Measurements from ENCODE around the gene ITGA11.

Gene ITGA11

DNA sequence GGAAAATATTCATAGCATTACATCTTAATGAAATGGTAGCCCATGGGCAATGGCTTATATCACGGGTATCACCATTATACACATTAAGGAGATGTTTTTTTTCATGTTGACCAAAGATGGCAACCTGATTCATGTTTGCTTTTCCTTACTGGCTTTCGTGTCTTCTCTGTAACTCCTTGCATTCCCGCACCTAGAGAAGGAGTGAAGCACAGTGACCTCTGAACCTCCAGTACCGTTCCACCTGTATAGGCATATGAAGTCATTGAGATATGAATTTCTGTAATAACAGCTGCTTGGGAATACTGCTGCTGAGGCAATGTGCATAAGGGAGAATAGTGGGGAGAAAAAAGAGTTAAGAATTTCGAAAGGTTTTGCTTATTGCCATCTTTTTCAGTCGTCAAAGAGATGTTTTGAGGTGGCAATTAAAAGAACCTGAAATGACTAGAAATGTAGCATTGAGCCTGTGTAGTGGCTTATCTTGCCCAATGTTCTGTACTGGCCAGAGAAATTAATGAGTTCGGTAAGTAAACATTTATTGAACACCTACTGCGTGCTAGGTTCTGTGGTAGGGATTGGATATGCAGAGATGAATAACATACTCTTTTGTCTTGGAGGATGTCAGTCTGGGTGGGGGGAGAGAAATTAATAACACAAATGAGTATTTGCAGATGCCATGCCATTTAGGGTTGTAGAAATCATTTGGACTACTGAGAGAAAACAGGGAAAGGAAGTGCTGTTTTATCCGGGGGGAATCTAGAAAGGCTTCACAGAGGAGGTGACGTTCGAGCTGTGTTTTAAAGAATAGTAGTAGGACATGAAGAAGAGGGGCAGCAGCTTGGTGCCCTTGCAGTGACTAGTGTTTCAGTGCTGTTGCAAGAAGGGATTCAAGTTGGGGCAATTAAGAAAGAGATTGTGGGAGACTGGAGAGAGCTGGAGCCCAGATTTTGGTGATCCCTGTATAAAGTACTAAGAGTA, 151.9 kb downstream of the ITGA11 start:
- no peak for DNase-seq

DNA sequence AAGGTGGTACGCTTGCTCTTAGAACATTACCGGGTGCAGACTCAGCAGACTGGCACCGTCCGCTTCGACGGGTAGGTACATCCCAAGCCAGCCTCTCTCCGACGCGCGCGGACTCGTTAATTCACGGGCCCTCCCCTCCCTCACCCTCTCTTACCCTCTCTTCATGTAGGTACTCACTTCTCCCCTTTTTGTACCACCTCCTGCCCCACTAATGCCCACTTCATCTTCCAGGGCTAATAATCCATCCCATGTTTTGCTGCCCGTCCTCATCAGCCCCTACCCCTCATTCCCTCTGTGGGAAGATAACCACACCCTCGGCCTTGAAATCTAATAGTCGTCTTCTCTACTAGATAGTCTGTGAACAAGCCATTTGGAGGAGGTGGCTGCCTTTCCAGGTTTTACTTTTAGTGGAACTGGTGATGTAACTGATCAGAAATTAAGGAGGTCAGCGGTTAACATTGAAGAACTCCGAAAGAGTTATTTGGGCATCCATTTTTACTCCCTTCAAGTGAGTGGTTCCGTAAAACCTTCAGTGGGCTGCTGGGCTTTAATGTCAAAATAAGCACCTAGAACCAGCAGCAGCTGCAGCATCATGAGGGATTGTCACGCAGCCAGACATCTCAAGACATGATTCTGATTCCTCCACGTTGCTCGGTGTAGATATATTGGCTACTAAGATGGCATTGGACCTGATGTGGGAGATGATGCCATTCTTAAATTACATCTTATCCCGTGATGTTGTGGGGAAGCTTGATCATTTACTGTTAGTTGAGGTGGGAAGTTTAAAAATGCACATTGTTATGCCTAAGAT, 153.2 kb downstream of the ITGA11 start:
- DNase-seq, result peak; percentile 18

DNA sequence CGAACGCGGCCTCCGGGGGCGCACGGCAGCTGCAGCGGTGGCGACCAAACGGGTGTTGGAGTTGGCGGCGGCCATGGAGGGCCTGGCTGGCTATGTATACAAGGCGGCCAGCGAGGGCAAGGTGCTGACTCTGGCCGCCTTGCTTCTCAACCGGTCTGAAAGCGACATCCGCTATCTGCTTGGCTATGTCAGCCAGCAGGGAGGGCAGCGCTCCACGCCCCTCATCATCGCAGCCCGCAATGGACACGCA, 153.7 kb downstream of the ITGA11 start:
- DNase-seq, result peak; percentile 46

DNA sequence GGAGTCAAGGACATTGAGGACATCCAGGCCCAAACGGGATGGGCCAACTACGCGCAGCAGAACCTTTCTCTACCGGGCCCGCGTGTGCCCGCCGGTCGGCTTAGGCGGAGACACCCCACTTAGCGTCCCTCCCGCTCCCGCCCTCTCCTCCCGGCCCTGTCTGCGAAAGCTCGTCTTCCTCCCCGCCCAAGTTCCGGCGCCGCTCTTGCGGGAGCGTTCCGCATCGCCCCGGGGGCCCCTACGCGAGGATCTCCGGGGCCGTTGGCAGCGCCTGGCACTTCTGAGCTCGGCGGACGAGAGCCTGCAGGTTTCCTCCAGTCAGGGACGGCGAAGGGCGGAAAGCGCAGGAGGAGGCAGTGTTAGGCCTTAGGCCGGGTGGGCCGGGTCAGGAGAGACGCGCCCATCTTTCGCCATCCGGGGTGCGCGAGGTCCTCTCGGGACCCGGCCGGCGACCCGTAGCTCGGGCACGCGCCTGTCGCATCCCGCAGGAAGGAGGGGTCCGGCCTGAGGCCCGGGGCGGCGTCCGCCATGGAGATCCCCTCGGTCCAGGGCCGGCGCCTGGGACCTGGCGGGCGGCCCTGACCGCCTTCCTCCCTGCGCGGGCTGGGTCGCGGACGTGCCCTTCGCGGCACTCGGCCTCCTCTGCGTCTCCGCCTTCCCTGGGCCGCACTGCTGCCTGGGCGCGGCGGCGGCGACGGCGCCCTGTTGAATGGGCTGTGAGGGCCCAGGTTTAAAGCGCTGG, 154.2 kb downstream of the ITGA11 start, which contains the start of gene FEM1B:
FEM1B (plus strand) TSS at position 143 of the 742 bp plus-strand sequence. CDS start 673 bp downstream, outside the sequence.
- DNase-seq, result peak; percentile 83

DNA sequence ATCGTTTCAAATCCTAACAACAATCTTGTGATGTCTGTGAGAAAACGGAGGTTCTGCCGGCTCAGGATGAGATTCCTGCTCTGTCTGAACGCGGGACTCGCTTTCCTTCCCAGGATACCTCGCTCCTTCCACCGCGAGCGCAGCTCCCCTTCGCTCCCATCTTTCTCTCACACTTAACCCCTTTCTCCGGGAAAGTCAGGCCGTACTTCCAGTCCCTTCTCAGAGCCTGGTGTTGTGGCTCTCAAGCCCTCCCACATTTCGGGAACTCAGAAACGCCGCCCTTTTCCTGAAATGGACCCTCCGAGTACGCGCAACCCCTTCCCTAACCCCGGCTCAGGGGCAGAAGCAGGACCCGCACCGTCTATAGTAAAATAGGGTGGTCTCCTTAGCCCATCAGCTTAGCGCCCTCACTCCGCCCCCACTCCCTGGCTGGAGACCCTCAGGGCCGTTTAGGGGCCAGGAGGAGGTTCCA, 154.8 kb downstream of the ITGA11 start:
- peak; percentile 74 for DNase-seq

DNA sequence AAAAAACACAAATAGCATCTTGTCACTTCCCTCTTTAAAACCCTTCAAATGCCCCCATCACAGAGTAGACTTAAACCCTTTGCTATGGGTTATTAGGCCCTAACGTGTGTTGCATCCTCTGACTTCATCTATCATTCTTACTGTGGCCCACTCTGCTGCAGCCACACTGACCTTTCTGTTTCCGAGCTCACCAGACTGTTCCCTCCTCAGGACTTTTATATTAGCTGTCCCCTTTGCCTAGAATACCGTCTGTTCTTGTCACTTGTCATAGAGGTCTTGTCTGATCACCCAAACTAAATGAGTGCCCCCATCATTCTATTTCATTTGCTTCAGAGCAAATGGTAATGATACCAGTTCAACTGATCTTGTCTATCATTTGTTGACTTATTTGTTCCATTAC, 155.3 kb downstream of the ITGA11 start:
- no peak for DNase-seq

DNA sequence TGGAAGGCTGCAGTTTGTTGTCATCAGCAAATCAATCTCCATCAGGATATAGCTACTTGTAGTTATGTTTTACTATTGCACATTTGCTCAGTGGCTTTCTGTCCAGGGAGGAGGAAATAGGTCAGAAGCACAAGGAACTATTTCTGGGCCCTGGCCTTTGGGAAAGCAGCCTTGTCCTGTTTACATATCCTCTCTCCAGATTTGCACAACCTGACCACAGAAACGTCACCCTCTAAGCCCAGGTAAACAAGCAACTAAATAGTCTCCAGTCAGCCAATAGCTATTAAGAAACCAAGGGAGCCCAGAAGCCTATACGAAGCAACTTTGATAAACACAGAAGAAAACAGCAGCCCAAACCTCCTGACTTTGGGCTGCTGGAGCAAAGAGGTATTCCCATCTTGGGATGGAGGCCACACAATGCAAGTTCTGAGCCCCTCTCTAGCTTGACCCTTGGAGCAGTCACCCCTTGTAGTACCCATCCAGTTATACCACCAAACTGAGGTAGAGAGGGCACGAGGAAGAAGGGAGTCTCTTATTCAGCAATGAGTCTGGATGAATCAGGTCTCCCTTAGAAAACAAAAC, 156.7 kb downstream of the ITGA11 start:
- DNase-seq, result no peak

DNA sequence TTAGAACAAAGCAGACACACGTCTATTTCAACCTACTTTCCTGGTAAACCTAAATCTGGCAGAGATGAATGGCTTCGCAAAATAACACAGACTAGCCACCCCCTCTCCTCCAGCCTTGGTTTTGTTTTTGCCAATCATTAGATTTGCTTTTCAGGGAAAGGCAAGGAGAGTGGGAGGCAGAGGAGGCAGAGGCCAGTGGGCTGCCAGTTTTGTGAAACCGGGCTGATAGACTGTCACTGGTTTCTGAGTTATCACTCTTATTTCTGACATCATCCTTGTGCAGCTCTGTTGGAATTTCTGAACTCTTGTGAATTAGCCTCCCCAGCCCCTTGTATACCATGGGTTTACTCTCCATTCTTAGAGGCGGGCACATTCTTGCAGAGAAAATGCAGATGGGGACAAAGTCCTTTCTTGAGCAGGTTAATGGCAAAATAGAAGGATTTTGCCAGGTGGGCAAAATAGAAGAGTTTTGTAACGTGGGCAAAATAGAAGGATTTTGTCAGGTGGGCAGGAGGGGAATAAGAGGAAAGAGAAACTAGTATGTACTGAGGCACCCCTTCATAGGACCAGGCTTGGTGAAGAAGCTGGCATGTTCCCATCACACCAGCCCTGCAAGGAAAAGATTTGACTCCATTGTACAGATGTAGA, 157.6 kb downstream of the ITGA11 start:
- DNase-seq, result no peak

DNA sequence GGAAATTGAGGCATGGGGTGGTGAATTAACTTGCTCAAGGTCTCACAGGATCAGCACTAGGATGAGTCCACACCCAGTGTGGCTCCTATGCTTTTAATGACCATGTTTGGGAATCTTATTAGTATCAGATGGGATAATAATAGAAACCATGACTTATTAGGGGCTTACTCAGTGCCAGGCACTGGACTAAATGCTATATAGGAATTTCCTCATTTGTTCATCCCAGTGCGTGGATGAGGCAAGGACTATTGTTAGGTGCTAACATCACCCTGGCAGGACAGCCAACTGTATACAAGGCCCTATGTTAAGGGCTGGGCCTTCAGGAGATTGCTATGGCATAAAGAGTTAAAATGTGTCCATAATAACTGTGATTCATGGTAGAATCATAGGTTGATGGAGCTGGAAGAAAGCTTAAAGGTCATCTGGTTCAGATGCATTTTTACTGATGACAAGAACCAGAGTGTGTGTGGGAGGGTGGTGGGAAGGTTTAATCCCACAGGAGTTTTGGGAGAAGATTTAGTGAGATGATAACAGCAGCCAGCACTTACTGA, 159.2 kb downstream of the ITGA11 start:
- no peak for DNase-seq

DNA sequence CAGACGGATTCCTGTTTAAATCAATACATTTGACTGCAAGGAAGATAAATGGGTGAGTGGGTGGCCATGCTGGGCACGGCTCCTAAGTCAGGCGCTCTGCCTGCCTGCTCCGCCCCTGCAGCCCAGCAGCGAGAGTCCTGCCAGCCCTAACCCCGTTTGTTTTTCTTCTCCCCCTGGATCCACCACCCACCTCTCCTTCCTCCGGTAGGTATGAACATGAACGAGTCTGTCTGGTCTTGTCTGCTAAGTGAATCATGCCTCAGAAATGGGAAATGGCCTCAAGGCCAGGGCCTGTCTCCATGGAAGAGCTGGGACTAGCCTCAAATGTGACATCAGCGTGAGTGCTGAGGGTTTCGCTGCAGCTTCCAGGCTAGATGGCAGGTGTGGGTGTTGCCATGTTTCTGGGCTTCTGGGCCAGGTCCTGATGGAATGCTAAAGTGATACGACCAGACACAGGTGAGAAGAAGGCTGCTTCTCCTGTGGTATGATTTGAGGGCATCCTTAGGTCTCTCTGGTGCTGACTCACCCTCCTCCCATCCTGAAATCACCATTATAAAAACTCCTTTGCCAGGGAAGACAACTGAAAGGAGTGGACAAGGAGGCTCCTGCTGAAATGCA, 160.0 kb downstream of the ITGA11 start:
- DNase-seq, result no peak

DNA sequence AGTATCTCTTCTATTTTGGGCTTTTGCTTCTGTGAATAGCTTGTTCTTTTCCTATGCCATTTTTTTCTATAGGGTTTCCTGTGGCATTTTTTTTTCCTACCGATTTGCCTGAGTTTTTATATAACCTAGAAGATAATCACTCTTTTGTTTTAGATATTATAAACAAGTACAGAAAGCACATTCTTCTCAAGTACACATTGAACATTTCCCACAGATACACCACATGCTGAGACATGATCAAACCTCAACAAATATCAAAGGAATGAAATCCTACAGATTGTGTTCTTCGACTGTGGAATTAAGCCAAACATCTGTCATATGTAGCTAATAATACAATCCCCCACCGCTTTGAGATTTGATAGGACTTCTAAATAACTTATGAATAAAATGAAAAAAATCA, 163.6 kb downstream of the ITGA11 start:
- no peak for DNase-seq

DNA sequence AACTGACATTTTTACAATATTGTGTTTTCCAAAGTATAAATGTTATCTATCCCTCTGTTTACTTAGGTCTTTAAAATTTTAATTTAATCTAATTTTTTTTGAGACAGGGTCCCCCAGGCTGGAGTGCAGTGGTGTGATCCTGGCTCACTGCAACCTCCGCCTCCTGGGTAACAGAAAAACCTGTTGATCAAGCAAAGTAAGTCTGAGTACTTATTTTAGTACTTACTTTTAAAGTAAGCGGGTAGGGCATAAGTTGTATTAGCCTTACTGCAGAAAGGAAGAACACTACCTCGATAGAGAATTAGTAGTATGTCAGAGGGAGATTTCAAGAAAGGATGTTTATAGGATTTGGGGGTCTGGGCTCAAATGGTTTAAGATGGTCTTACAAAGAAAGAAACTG, 166.3 kb downstream of the ITGA11 start:
- no peak for DNase-seq

DNA sequence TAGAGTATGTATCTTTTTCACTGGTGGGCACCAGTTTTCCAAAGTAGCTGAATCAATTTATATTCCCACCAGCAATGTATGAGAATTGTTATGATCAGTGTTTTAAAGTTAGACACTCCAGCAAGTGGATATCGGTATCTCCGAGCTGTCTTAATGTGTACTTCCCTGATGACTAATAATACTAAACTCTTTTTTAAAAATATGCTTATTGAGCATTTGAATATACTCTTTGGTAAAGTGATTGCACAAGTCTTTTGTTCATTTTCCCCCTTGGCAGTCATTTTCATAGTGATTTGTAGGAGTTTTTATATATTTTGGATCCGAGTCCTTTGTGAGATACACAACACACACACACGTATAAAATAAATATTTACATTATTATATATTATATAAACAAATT, 166.9 kb downstream of the ITGA11 start:
- DNase-seq, result no peak

DNA sequence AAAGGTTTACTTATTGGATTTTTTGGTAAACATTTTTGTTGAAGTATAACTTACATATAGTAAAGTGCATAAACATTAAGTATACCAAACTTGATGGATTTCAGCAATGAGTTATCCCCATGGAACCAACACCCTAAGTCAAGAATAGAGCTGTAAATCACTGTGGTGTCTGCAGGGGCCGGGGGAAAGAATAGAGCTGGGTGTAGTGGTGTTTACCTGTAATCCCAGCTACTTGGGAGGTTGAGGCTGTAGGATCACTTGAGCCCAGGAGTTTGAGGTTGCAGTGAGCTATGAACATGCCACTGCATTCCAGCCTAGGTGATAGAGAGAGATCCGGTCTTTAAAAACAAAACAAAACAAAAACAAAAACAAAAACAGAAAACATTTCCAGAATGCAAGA, 167.7 kb downstream of the ITGA11 start:
- DNase-seq, result no peak

DNA sequence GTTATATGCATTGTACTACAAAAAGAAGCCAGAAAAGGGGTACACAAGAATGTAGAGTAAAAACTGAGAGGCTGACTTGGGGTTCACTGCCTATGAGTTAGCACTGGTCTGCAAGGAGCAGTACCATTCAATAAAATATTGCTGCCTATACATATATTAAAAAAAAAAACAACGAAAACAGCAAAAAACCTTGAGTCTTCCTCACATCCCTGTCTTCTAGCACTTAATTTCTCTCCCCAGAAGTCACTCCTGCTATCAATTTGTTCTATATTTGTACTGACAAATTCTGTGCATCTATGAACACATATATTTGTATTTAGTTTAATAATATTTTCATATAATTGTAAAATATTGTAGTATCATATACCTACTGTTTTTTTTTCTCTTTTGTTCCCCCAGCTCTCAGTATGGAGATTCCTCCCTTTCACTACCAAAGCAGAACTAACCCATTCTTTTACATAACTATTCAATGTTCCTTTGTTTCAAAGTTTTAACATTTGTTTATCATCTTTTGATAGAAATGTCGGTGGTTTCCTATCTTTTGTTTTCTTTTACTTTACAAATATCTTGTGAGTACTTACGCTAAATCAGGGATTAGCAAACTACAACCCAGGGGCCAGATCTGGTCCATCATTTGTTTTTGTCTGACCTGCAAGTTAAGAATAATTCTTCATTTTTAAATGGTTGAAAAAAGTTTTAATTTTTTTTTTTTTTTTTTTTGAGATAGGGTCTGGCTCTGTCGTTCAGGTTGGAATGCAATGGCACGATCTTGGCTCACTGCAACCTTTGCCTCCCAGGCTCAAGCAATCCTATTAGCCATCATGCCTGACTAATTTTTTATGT, 169.2 kb downstream of the ITGA11 start:
- no peak for DNase-seq

DNA sequence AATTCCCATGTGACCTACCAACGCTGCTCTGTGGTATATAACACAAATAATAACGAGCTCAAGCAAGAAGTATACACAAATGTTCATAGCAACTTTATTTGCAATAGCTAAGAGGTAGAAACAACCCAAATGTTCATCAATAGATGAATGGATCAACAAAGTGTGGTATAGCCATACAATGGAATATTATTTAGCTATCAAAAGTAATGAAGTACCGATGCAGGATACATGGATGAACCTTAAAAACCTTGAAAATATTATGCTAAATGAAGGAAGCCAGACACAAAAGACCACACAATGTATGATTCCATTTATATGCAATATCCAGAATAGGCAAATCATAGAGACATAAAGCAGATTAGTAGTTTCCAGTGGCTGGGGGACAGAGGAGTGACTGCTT, 170.0 kb downstream of the ITGA11 start:
- no peak for DNase-seq

DNA sequence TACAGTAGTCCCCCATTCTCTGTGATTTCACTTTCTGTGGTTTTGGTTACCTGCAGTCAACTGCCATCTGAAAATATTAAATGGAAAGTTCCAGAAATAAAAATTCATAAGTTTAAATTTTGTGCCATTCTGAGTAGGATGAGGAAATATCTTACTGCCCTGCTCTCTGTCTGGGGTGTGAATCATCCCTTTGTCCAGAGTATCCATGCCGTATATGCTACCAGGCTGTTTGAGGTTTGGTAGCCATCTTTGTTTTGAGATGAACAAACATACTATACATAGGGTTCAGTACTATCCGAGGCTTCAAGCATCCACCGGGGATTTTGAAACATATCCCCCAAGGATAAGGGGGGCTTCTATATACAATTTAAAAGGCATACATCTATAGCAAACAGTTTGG, 170.7 kb downstream of the ITGA11 start:
- DNase-seq, result no peak

DNA sequence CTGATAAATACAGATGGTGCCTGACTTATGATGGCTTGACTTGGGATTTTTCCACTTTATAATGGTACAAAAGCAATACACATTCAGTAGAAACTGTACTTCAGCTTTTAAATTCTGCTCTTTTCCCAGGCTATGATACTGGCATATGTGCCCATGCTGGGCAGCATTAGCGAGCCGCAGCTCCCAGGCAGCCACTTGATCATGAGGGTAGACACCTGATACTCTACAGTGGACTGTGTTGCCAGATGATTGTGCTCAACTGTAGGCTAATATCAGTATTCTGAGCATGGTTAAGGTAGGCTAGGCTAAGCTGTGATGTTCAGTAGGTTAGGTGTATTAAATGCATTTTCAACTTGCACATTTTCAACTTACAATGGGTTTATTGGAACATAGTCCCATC, 172.1 kb downstream of the ITGA11 start:
- peak; percentile 24 for DNase-seq

DNA sequence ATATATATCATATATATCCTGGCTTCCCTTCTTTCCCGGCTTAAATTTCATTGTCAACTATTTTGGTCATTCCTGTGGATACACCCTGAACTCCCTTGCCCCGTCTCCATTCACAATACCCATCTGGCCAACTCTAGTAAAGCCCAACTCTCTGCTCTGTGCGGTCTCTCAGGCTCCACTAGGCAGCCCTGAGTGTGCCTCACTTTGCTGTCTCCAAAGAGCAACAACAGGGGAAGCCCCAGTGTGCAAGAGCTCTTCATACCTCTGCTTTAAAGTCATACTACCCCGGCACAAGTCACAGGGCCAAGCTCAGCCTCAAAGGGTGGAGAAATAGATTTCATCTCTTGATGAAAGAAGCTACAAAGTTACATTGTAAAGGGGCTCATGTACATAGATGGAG, 173.3 kb downstream of the ITGA11 start:
- DNase-seq, result no peak

DNA sequence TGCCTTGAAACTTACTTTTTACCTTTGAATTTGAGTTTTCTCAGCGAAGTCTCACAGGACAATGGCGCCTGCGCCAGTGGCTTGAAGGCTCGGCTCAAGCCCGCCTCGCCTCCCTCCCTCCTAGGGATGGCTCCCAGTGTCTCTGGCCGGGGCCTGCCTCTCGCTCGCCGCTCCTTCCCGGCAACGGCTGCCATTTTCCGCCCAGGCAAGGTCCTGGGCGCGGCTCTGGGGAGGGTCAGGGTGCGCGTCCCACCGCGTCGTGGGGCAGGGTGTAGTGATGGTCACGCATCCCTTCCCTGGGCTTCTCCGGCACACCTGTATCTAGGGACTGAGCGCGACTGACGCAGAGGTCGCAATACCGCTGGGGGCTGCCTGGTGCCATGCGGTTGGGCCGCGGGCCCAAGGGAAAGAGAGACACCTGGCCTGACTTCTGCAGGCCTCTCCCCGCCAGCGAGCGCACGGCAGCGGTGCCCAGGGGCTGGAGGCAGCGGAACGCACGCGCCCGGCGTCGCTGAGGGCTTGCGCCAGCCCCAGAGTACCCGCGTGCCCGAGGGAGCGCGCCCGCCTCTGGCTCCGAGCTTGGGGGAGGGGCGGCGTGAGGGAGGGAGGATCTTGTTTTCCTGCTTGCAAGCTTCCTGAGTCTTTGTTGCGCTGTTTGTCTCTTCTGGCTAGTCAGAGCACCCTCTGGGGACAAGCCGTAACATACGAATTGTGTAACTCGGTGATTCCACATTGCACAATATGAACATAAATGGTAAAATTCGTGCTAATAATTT, 175.1 kb downstream of the ITGA11 start:
- peak; percentile 55 for DNase-seq

All from NCI-H1092 treated with DMSO at 0.1 percent for 48 hours (cell line).